ENCODE data around the gene ZNF865. TPM values are rescaled to one million over a fixed set of nuclear protein-coding genes. Genes with fewer than 3 reads are reported as not detected.

ZNF865 gene
- total RNA-seq, 1 experiment from 2014 or later = 12.2 TPM

DNA sequence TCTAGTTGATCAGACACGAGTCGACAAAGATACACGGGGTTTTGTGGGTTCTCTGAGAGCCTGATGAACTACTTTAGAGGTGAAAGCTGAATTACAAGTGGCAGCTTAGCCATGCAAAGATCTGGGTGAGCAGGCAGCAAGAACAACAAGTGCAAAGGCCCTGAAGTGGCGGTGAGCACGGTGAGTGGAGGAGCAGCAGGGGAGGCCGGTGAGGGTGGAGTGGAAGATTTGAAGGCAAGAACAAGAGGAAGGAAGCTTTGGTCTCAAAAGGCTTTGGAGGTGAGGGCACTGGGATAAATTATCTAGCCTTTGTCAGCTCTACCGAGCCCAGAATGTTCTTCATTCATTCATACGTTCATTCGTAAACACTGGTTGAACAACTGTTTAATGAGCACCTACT is 1.4 kb downstream of the ZNF865 start:
- TSS peak; percentile 25 for BruUV-seq (replicated peaks)
- H3K4me1 Mint-ChIP-seq (ENCODE audit: insufficient read depth, unreplicated experiment) = peaks cover 36% of the 10 kb centered on the region

GRCh38 chr19:55609326-55609725 is 3.9 kb downstream of the ZNF865 start:
- intact Hi-C loops (cut with micrococcal nuclease) = loop anchor here (5.0 kb wide), 1 partner anchor 1417 kb away; the partner anchor contains the start of gene TSEN34
- ChIA-PET CTCF (interaction anchor here (1.3 kb wide), 1 partner anchor 142 kb away, joined by 3 read pairs; no protein-coding TSS in a partner anchor), POLR2A (no interaction called here)
- no peak for TF ChIP-seq CTCF (IDR thresholded peaks at IDR 0.05; ENCODE audit: unreplicated experiment)
- BruUV-seq (replicated peaks) = no TSS peak
- Mint-ChIP-seq H3K4me1 (ENCODE audit: insufficient read depth, unreplicated experiment) (peaks cover 28% of the 10 kb centered on the region), H3K4me3 (ENCODE audit: unreplicated experiment) (no peak overlapping the region), H3K27me3 (ENCODE audit: insufficient read depth, unreplicated experiment) (no peaks in the 10 kb centered on the region), H3K36me3 (ENCODE audit: insufficient read depth, unreplicated experiment) (peaks cover 37% of the 10 kb centered on the region), H3K27ac (ENCODE audit: low read depth, unreplicated experiment) (no peak overlapping the region), H3K9me3 (ENCODE audit: unreplicated experiment) (no peaks in the 10 kb centered on the region)
- no peak for DNase-seq (ENCODE audit: unreplicated experiment)

More for the DNA sequence above, 1.4 kb downstream of the ZNF865 start:
- Mint-ChIP-seq H3K27me3 (ENCODE audit: insufficient read depth, unreplicated experiment) (no peaks in the 10 kb centered on the region), H3K36me3 (ENCODE audit: insufficient read depth, unreplicated experiment) (peaks cover 32% of the 10 kb centered on the region), H3K27ac (ENCODE audit: low read depth, unreplicated experiment) (peak overlapping the region; percentile 83), H3K4me3 (ENCODE audit: unreplicated experiment) (peak overlapping the region; percentile 84), H3K9me3 (ENCODE audit: unreplicated experiment) (no peaks in the 10 kb centered on the region)
- ChIA-PET CTCF (interaction anchor here (0.7 to 4.5 kb wide), 24 partner anchors 11 to 392 kb away, joined by 3 to 32 read pairs (median 6); partner anchors contain the start of genes ZNF628 and ZNF784), POLR2A (interaction anchor here (0.8 to 2.2 kb wide), 8 partner anchors 10 to 268 kb away, joined by 4 to 15 read pairs (median 8); partner anchors contain the start of genes KMT5C, U2AF2 and ZNF784)
- no peak for TF ChIP-seq CTCF (IDR thresholded peaks at IDR 0.05; ENCODE audit: unreplicated experiment)
- intact Hi-C loops (cut with micrococcal nuclease) = loop anchor here (1.0 to 5.0 kb wide), 3 partner anchors 17 to 1415 kb away; partner anchors contain the start of genes TSEN34 and ZNF784
- no peak for DNase-seq (ENCODE audit: unreplicated experiment)

- no TSS peak for BruUV-seq (replicated peaks)
- Mint-ChIP-seq H3K27ac (ENCODE audit: low read depth, unreplicated experiment) (no peak overlapping the region), H3K9me3 (ENCODE audit: unreplicated experiment) (no peaks in the 10 kb centered on the region), H3K4me3 (ENCODE audit: unreplicated experiment) (no peak overlapping the region), H3K36me3 (ENCODE audit: insufficient read depth, unreplicated experiment) (peaks cover 27% of the 10 kb centered on the region), H3K27me3 (ENCODE audit: insufficient read depth, unreplicated experiment) (no peaks in the 10 kb centered on the region), H3K4me1 (ENCODE audit: insufficient read depth, unreplicated experiment) (peaks cover 16% of the 10 kb centered on the region)
- DNase-seq (ENCODE audit: unreplicated experiment) = no peak
- intact Hi-C loops (cut with micrococcal nuclease) = no loop called here
- no peak for TF ChIP-seq CTCF (IDR thresholded peaks at IDR 0.05; ENCODE audit: unreplicated experiment)
- POLR2A ChIA-PET = interaction anchor here (1.1 kb wide), 1 partner anchor 17 kb away, joined by 3 read pairs; no protein-coding TSS in a partner anchor
- CTCF ChIA-PET = interaction anchor here (0.6 to 2.0 kb wide), 4 partner anchors 12 to 1130 kb away, joined by 3 to 4 read pairs (median 4); partner anchors contain the start of gene FIZ1
Observed at GRCh38 chr19:55611300-55611982, 6.0 kb downstream of the ZNF865 start.

- CTCF ChIA-PET = interaction anchor here (0.6 to 2.0 kb wide), 3 partner anchors 13 to 107 kb away, joined by 3 to 4 read pairs (median 4); partner anchors contain the start of gene FIZ1
- Mint-ChIP-seq H3K4me1 (ENCODE audit: insufficient read depth, unreplicated experiment) (peaks cover 9% of the 10 kb centered on the region), H3K27ac (ENCODE audit: low read depth, unreplicated experiment) (no peak overlapping the region), H3K4me3 (ENCODE audit: unreplicated experiment) (no peak overlapping the region), H3K9me3 (ENCODE audit: unreplicated experiment) (no peaks in the 10 kb centered on the region), H3K27me3 (ENCODE audit: insufficient read depth, unreplicated experiment) (no peaks in the 10 kb centered on the region), H3K36me3 (ENCODE audit: insufficient read depth, unreplicated experiment) (peaks cover 22% of the 10 kb centered on the region)
- no peak for DNase-seq (ENCODE audit: unreplicated experiment)
- TF ChIP-seq CTCF (IDR thresholded peaks at IDR 0.05; ENCODE audit: unreplicated experiment) = no peak
- no TSS peak for BruUV-seq (replicated peaks)
- POLR2A ChIA-PET = interaction anchor here (0.6 to 1.1 kb wide), 2 partner anchors 8 to 16 kb away, joined by 3 read pairs; no protein-coding TSS in a partner anchor
- intact Hi-C loops (cut with micrococcal nuclease) = no loop called here
Observed at GRCh38 chr19:55611983-55612645, 6.7 kb downstream of the ZNF865 start.
